GM21423 (cell line): ENCODE data around the gene PAEP.

Experiments used
- ATAC-seq: cut with Tn5 transposase; IDR thresholded peaks from one replicate; pipeline ENCODE4 v1.9.1; 2021; ENCODE audit warnings: mild to moderate bottlenecking, moderate library complexity; ENCODE audit not compliant: unreplicated experiment

Gene PAEP

GRCh38 chr9:135574331-135574730 lies 12.8 kb downstream of the PAEP start:
- no peak for ATAC-seq

GRCh38 chr9:135574943-135575342 lies 13.4 kb downstream of the PAEP start:
- no peak for ATAC-seq

- no peak for ATAC-seq
These were observed 14.6 kb downstream of the PAEP start for GRCh38 chr9:135575995-135576631.

- no peak for ATAC-seq
These were observed 15.7 kb downstream of the PAEP start for GRCh38 chr9:135577256-135577655.

GRCh38 chr9:135579356-135579755 lies 17.8 kb downstream of the PAEP start:
- ATAC-seq: no peak

GRCh38 chr9:135579889-135580660 lies 18.5 kb downstream of the PAEP start:
- no peak for ATAC-seq

GRCh38 chr9:135580664-135581380 lies 19.3 kb downstream of the PAEP start:
- no peak for ATAC-seq

- no peak for ATAC-seq
These were observed 20.3 kb downstream of the PAEP start for GRCh38 chr9:135581636-135582426.

- no peak for ATAC-seq
These were observed 21.0 kb downstream of the PAEP start for GRCh38 chr9:135582541-135582940.

GRCh38 chr9:135582966-135583687 lies 21.6 kb downstream of the PAEP start:
- ATAC-seq: no peak

- ATAC-seq: no peak
These were observed 22.1 kb downstream of the PAEP start for GRCh38 chr9:135583688-135584011.

- no peak for ATAC-seq
These were observed 22.8 kb downstream of the PAEP start for GRCh38 chr9:135584371-135584770.

- ATAC-seq: no peak
These were observed 23.4 kb downstream of the PAEP start for GRCh38 chr9:135584934-135585333.

GRCh38 chr9:135586601-135587109 lies 25.1 kb downstream of the PAEP start:
- ATAC-seq: no peak

- no peak for ATAC-seq
These were observed 26.1 kb downstream of the PAEP start for GRCh38 chr9:135587658-135588057.

- ATAC-seq: no peak
These were observed 26.8 kb downstream of the PAEP start for GRCh38 chr9:135588371-135588770.

GRCh38 chr9:135588886-135589595 lies 27.5 kb downstream of the PAEP start:
- no peak for ATAC-seq

GRCh38 chr9:135589596-135590485 lies 28.3 kb downstream of the PAEP start:
- no peak for ATAC-seq
